Measurements from ENCODE around the gene ZP4. TPM values are rescaled to one million over a fixed set of nuclear protein-coding genes. Genes with fewer than 3 reads are reported as not detected.

The ZP4 gene
- total and polyA plus RNA-seq, 10 donors = not detected

GRCh38 chr1:237864338-237865244, 26.1 kb downstream of the ZP4 start:
- intact Hi-C loops (cut with DNase I; ENCODE audit: low total_unique reads) = loop anchor here (10.0 kb wide), 1 partner anchor 1550 kb away; no protein-coding TSS in a partner anchor
- WGBS, 5 donors = 9 to 19% (median 13%) methylated on average over 15 to 25 of the region's 25 CpGs
- TF ChIP-seq POLR2AphosphoS5 (IDR thresholded peaks at IDR 0.05) = peak; percentile 61 to 80 (median 66)
- TF ChIP-seq POLR2A (IDR thresholded peaks at IDR 0.05) = no peak
- TF ChIP-seq, protein P1, sequence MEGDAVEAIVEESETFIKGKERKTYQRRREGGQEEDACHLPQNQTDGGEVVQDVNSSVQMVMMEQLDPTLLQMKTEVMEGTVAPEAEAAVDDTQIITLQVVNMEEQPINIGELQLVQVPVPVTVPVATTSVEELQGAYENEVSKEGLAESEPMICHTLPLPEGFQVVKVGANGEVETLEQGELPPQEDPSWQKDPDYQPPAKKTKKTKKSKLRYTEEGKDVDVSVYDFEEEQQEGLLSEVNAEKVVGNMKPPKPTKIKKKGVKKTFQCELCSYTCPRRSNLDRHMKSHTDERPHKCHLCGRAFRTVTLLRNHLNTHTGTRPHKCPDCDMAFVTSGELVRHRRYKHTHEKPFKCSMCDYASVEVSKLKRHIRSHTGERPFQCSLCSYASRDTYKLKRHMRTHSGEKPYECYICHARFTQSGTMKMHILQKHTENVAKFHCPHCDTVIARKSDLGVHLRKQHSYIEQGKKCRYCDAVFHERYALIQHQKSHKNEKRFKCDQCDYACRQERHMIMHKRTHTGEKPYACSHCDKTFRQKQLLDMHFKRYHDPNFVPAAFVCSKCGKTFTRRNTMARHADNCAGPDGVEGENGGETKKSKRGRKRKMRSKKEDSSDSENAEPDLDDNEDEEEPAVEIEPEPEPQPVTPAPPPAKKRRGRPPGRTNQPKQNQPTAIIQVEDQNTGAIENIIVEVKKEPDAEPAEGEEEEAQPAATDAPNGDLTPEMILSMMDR (IDR thresholded peaks at IDR 0.05 in 8 of 11, conservative IDR thresholded peaks at IDR 0.05 in 3 of 11) = peak in 10 of 11 experiments; percentile 21 to 74 (median 62)
- Histone ChIP-seq H3K27me3 (replicated peaks in 1 of 7) (peaks cover 0 to 10% (median 0%) of the 10 kb centered on the region in 7 donors), H3K36me3 (no peaks in the 10 kb centered on the region), H3K4me1 (peaks cover 0 to 9% (median 5%) of the 10 kb centered on the region in 6 donors), H3K27ac (no peak overlapping the region), H3K4me3 (peak overlapping the region in 1 of 8 donors; percentile 28), H3K9me3 (no peaks in the 10 kb centered on the region)
- peak; percentile 81 for DNase-seq

DNA sequence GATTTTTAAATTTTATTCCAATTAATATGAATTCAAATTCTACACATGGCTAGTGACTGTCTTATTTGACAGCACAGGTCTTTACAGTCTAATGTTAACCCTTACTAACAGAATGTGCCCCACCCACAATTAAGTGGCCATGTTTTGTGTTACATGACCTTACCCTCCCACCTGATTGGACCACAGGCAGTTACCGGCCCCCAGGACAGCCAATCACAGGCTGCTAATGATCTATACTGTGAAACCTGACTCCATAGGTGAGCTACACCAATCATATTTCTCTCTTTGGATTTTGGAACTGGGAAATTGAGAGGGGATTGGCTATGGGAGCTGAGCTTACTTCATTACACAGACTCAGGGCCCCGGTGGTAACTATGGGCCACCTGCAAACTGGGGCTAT, 27.5 kb downstream of the ZP4 start:
- no peak for DNase-seq
- intact Hi-C loops (cut with DNase I; ENCODE audit: low total_unique reads) = loop anchor here (10.0 kb wide), 1 partner anchor 1552 kb away; no protein-coding TSS in a partner anchor
- no peak for TF ChIP-seq POLR2A (IDR thresholded peaks at IDR 0.05)
- no peak for TF ChIP-seq POLR2AphosphoS5 (IDR thresholded peaks at IDR 0.05)
- TF ChIP-seq, protein P1 (IDR thresholded peaks at IDR 0.05 in 8 of 11, conservative IDR thresholded peaks at IDR 0.05 in 3 of 11) = no peak

DNA sequence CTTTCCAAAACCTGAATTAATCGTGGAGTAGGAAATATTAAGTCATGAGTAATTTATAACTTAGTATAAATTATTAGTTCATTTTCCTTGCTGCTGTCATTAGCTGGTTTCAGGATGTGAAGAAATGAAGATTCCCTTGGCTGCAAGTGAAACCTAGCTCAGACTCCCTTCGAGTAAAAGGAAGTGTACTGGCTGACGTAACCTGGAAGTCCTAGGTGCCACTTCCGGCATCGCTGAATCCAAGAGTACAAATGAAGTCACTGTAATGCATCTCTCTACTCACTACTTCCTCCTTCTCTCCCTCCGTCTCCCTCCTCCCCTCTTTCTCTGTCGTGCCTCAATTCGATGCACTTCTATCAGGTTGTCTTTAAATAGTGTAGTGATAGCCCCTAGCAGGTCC, 28.8 kb downstream of the ZP4 start:
- H3K4me1 ChIP-seq = peaks cover 0 to 9% (median 5%) of the 10 kb centered on the region in 6 donors
- H3K9me3 ChIP-seq = no peaks in the 10 kb centered on the region
- WGBS, 5 donors = 45 to 75% (median 63%) methylated on average over 8 of the region's 8 CpGs
- H3K36me3 ChIP-seq = no peaks in the 10 kb centered on the region
- peaks cover 0 to 10% (median 0%) of the 10 kb centered on the region in 7 donors for H3K27me3 ChIP-seq (replicated peaks in 1 of 7)
- TF ChIP-seq POLR2A (IDR thresholded peaks at IDR 0.05) (no peak), POLR2AphosphoS5 (IDR thresholded peaks at IDR 0.05) (no peak)
- TF ChIP-seq, protein P1 (IDR thresholded peaks at IDR 0.05 in 8 of 11, conservative IDR thresholded peaks at IDR 0.05 in 3 of 11) = no peak
- H3K4me3 ChIP-seq = no peak overlapping the region
- H3K27ac ChIP-seq = no peak overlapping the region
- no peak for DNase-seq
- intact Hi-C loops (cut with DNase I; ENCODE audit: low total_unique reads) = loop anchor here (10.0 kb wide), 1 partner anchor 1553 kb away; no protein-coding TSS in a partner anchor

More for the DNA sequence above, 27.5 kb downstream of the ZP4 start:
- Histone ChIP-seq H3K9me3 (no peaks in the 10 kb centered on the region), H3K36me3 (no peaks in the 10 kb centered on the region), H3K4me1 (peaks cover 0 to 9% (median 5%) of the 10 kb centered on the region in 6 donors), H3K4me3 (no peak overlapping the region), H3K27ac (no peak overlapping the region), H3K27me3 (replicated peaks in 1 of 7) (peaks cover 0 to 10% (median 0%) of the 10 kb centered on the region in 7 donors)
- 84 to 98% (median 90%) methylated on average over 2 of the region's 2 CpGs for WGBS, 5 donors

DNA sequence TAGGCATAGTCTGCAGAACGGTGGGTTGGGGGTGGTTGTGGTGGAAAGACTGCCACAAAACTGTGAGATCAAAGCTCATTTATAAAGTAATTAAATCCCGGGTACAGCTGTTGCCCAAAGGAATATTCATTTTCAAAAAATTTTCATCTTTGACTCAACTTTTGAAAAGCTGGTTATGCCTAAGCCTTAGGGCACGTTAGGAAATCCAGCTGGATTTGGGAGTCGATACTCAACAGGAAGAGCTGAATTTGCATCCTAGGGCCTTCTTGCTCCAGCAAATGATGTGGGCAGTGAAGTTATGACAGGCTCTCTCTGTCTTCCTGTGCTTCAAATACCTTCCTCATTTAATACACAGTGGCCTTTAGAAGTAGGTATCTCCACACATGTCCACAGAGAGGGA, 31.7 kb downstream of the ZP4 start:
- DNase-seq = no peak
- no peak overlapping the region for H3K4me3 ChIP-seq
- H3K9me3 ChIP-seq = no peaks in the 10 kb centered on the region
- no peaks in the 10 kb centered on the region for H3K36me3 ChIP-seq
- no peak overlapping the region for H3K27ac ChIP-seq
- TF ChIP-seq POLR2AphosphoS5 (IDR thresholded peaks at IDR 0.05) (no peak), POLR2A (IDR thresholded peaks at IDR 0.05) (no peak)
- TF ChIP-seq, protein P1 (IDR thresholded peaks at IDR 0.05 in 8 of 11, conservative IDR thresholded peaks at IDR 0.05 in 3 of 11) = no peak
- H3K27me3 ChIP-seq (replicated peaks in 1 of 7) = peaks cover 0 to under 1% (median 0%) of the 10 kb centered on the region in 7 donors
- intact Hi-C loops (cut with DNase I; ENCODE audit: low total_unique reads) = no loop called here
- H3K4me1 ChIP-seq = peaks cover 0 to under 1% (median under 1%) of the 10 kb centered on the region in 6 donors
- 62 to 79% (median 75%) methylated on average over 4 of the region's 4 CpGs for WGBS, 5 donors
